SK-N-SH treated with all-trans-retinoic acid at 6 μM for 48 hours (cell line): ENCODE data around the gene SLC25A48.

Experiments used
- ATAC-seq: fragments of 200-7000 bp; cut with Tn5 transposase; 3 replicates; pipeline ENCODE4 v1.9.1; 2020; ENCODE audit warnings: mild to moderate bottlenecking, moderate library complexity
- BACH2 ChIP-seq: fragments of 250-450 bp; sonication (Bioruptor Pico); IDR thresholded peaks from 2 replicates; pipeline ENCODE4 v1.9.0; 2021; ENCODE audit warnings: mild to moderate bottlenecking, borderline replicate concordance
- CSDC2 ChIP-seq: fragments of 250-450 bp; sonication (Bioruptor Pico); IDR thresholded peaks from 2 replicates; pipeline ENCODE4 v1.5.0; 2020; ENCODE audit warnings: mild to moderate bottlenecking, moderate library complexity
- ISL1 ChIP-seq: fragments of 250-450 bp; sonication (Bioruptor Pico); IDR thresholded peaks from 2 replicates; pipeline ENCODE4 v2.1.2; 2022; ENCODE audit warnings: mild to moderate bottlenecking, moderate library complexity
- OSR1 ChIP-seq: fragments of 250-450 bp; sonication (Bioruptor Pico); IDR thresholded peaks from 2 replicates; pipeline ENCODE4 v1.8.0; 2022; ENCODE audit warnings: moderate library complexity, mild to moderate bottlenecking, inconsistent platforms
- POU6F1 ChIP-seq: fragments of 250-450 bp; sonication (Bioruptor Pico); IDR thresholded peaks from 2 replicates; pipeline ENCODE4 v1.8.0; 2021; ENCODE audit warnings: low read depth, mild to moderate bottlenecking, moderate library complexity, borderline replicate concordance
- PPARA ChIP-seq: fragments of 250-450 bp; sonication (Bioruptor Pico); IDR thresholded peaks from 2 replicates; pipeline ENCODE4 v1.5.0; 2020; ENCODE audit warnings: mild to moderate bottlenecking, borderline replicate concordance
- RARB ChIP-seq: fragments of 250-450 bp; sonication (Bioruptor Pico); IDR thresholded peaks from 2 replicates; pipeline ENCODE4 v1.8.0; 2021; ENCODE audit warnings: mild to moderate bottlenecking, moderate library complexity
- SNAI2 ChIP-seq: fragments of 250-450 bp; sonication (Bioruptor Pico); IDR thresholded peaks from 2 replicates; pipeline ENCODE4 v1.5.0; 2020; ENCODE audit warnings: mild to moderate bottlenecking, moderate library complexity
- TCF4 ChIP-seq: fragments of 250-450 bp; sonication (Bioruptor Pico); IDR thresholded peaks from 2 replicates; pipeline ENCODE4 v1.8.0; 2021; ENCODE audit warnings: mild to moderate bottlenecking, moderate library complexity, borderline replicate concordance
- TOX ChIP-seq: fragments of 250-450 bp; sonication (Bioruptor Pico); IDR thresholded peaks from 2 replicates; pipeline ENCODE4 v1.8.0; 2021; ENCODE audit warnings: mild to moderate bottlenecking, moderate library complexity, borderline replicate concordance
- TSHZ2 ChIP-seq: fragments of 250-450 bp; sonication (Bioruptor Pico); IDR thresholded peaks from 2 replicates; pipeline ENCODE4 v1.5.0; 2020; ENCODE audit warnings: mild to moderate bottlenecking, moderate library complexity
- ZC3H10 ChIP-seq: fragments of 250-450 bp; sonication (Bioruptor Pico); IDR thresholded peaks from 2 replicates; pipeline ENCODE4 v1.5.1; 2021; ENCODE audit warnings: mild to moderate bottlenecking, moderate library complexity
- ZFP3 ChIP-seq: fragments of 250-450 bp; sonication (Bioruptor Pico); IDR thresholded peaks from 2 replicates; pipeline ENCODE4 v1.5.0; 2020; ENCODE audit warnings: mild to moderate bottlenecking, moderate library complexity
- ZFP30 ChIP-seq: fragments of 450-650 bp; formaldehyde crosslinking; IDR thresholded peaks from 2 replicates; pipeline ENCODE4 v1.5.0; 2022; ENCODE audit warnings: mild to moderate bottlenecking, moderate library complexity
- ZNF565 ChIP-seq: fragments of 450-650 bp; formaldehyde crosslinking; conservative IDR thresholded peaks from 2 replicates; pipeline ENCODE4 v1.5.0; 2020; ENCODE audit warnings: low read depth, mild to moderate bottlenecking, moderate library complexity
- ZNF70 ChIP-seq: fragments of 450-650 bp; formaldehyde crosslinking; IDR thresholded peaks from 2 replicates; pipeline ENCODE4 v1.5.0; 2020; ENCODE audit warnings: mild to moderate bottlenecking, moderate library complexity
- ZNF8 ChIP-seq: fragments of 450-650 bp; formaldehyde crosslinking; IDR thresholded peaks from 2 replicates; pipeline ENCODE4 v1.5.0; 2020; ENCODE audit warnings: mild to moderate bottlenecking, moderate library complexity
- TF ChIP-seq, protein P1 (sequence below): fragments of 250-450 bp; sonication (Bioruptor Pico); IDR thresholded peaks from 2 replicates; pipeline ENCODE4 v1.8.0; 2020; ENCODE audit warnings: mild to moderate bottlenecking, moderate library complexity, borderline replicate concordance
- TF ChIP-seq, protein P2 (sequence below): fragments of 250-450 bp; sonication (Bioruptor Pico); IDR thresholded peaks from 2 replicates; pipeline ENCODE4 v1.5.1; 2021; ENCODE audit warnings: mild to moderate bottlenecking, moderate library complexity
- TF ChIP-seq, protein P3 (sequence below): fragments of 250-450 bp; sonication (Bioruptor Pico); IDR thresholded peaks from 2 replicates; pipeline ENCODE4 v1.5.1; 2020; ENCODE audit warnings: low read depth, mild to moderate bottlenecking, moderate library complexity

SLC25A48 gene

DNA sequence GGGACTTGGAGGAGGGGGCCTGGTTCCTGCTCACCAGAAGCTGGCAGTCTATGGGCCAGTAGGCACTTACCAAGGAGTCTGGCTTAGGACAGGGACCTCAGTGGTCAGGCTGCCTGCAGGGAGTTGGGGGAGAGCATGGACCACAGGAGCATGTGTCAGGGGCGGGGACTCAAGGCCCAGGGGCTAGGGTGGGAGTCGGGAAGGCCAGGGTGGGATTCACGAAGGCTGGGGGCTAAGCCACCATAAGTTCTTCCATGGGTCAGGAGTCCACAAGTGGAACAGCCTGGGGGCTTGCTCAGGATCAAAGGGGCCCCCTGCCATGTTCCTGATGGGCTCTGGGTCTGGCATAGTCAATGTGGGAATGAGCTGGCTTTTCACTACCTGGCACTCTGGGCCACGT, 11.5 kb upstream of the SLC25A48 start:
- ATAC-seq = no peak

GRCh38 chr5:135823881-135824280, 10.6 kb upstream of the SLC25A48 start:
- TF ChIP-seq ZNF70 (no peak), CSDC2 (CRISPR knock-in tag) (no peak), ZNF565 (CRISPR knock-in tag) (no peak), ISL1 (CRISPR knock-in tag) (no peak), TSHZ2 (CRISPR knock-in tag) (no peak)
- TF ChIP-seq, protein P1, sequence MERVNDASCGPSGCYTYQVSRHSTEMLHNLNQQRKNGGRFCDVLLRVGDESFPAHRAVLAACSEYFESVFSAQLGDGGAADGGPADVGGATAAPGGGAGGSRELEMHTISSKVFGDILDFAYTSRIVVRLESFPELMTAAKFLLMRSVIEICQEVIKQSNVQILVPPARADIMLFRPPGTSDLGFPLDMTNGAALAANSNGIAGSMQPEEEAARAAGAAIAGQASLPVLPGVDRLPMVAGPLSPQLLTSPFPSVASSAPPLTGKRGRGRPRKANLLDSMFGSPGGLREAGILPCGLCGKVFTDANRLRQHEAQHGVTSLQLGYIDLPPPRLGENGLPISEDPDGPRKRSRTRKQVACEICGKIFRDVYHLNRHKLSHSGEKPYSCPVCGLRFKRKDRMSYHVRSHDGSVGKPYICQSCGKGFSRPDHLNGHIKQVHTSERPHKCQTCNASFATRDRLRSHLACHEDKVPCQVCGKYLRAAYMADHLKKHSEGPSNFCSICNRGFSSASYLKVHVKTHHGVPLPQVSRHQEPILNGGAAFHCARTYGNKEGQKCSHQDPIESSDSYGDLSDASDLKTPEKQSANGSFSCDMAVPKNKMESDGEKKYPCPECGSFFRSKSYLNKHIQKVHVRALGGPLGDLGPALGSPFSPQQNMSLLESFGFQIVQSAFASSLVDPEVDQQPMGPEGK (CRISPR knock-in tag) = no peak
- TF ChIP-seq, protein P2, sequence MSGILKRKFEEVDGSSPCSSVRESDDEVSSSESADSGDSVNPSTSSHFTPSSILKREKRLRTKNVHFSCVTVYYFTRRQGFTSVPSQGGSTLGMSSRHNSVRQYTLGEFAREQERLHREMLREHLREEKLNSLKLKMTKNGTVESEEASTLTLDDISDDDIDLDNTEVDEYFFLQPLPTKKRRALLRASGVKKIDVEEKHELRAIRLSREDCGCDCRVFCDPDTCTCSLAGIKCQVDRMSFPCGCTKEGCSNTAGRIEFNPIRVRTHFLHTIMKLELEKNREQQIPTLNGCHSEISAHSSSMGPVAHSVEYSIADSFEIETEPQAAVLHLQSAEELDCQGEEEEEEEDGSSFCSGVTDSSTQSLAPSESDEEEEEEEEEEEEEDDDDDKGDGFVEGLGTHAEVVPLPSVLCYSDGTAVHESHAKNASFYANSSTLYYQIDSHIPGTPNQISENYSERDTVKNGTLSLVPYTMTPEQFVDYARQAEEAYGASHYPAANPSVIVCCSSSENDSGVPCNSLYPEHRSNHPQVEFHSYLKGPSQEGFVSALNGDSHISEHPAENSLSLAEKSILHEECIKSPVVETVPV (CRISPR knock-in tag) = no peak
- ATAC-seq = no peak

More for the DNA sequence above, 11.5 kb upstream of the SLC25A48 start:
- TF ChIP-seq RARB (CRISPR knock-in tag) (no peak), POU6F1 (CRISPR knock-in tag) (no peak), PPARA (CRISPR knock-in tag) (no peak), OSR1 (no peak), ISL1 (CRISPR knock-in tag) (no peak), TSHZ2 (CRISPR knock-in tag) (no peak), ZC3H10 (CRISPR knock-in tag) (no peak), CSDC2 (CRISPR knock-in tag) (no peak), ZNF565 (CRISPR knock-in tag) (no peak)
- TF ChIP-seq, protein P3, sequence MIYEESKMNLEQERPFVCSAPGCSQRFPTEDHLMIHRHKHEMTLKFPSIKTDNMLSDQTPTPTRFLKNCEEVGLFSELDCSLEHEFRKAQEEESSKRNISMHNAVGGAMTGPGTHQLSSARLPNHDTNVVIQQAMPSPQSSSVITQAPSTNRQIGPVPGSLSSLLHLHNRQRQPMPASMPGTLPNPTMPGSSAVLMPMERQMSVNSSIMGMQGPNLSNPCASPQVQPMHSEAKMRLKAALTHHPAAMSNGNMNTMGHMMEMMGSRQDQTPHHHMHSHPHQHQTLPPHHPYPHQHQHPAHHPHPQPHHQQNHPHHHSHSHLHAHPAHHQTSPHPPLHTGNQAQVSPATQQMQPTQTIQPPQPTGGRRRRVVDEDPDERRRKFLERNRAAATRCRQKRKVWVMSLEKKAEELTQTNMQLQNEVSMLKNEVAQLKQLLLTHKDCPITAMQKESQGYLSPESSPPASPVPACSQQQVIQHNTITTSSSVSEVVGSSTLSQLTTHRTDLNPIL (CRISPR knock-in tag) = no peak

DNA sequence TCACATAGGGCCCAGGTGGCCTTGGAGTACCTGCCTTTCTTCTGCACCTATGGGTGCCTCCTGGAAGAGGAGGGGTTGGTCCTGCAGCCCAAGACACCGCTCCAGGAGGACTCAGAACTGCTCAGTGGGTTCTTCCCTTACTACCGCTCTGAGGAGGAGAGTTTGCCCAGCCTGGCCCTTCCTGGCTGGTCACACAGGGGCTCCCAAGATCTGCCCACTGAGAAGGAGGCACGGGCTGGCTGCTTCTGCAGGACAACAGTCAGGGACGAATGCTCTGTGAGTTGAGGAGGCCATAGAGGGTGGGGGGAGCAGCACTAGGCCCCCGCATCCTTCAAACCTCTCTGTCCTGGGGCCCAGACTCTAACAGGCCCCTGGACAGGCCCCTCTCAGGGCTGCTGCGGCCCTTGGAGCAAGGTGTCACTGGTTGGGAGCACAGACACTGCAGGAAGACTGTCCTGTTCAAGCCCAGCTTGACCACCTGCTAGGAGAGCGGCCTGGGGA, 9.9 kb upstream of the SLC25A48 start:
- no peak for ATAC-seq
- TF ChIP-seq BACH2 (CRISPR knock-in tag) = no peak
- TF ChIP-seq TOX (CRISPR knock-in tag) = no peak
- TF ChIP-seq, protein P2 (CRISPR knock-in tag) = no peak
- TF ChIP-seq PPARA (CRISPR knock-in tag) = no peak
- no peak for TF ChIP-seq ZFP3 (CRISPR knock-in tag)
- TF ChIP-seq CSDC2 (CRISPR knock-in tag) = no peak
- TF ChIP-seq ZFP30 (CRISPR knock-in tag) = no peak
- no peak for TF ChIP-seq ZNF8 (CRISPR knock-in tag)
- no peak for TF ChIP-seq TCF4 (CRISPR knock-in tag)
- TF ChIP-seq SNAI2 (CRISPR knock-in tag) = no peak
- no peak for TF ChIP-seq TSHZ2 (CRISPR knock-in tag)
- no peak for TF ChIP-seq ZNF565 (CRISPR knock-in tag)
